ENCODE data around the gene LRP5. TPM values are rescaled to one million over a fixed set of nuclear protein-coding genes. Genes with fewer than 3 reads are reported as not detected.

The LRP5 gene
- total RNA-seq, 2 experiments from 2014 or later: 10.5 to 15.3 TPM

DNA sequence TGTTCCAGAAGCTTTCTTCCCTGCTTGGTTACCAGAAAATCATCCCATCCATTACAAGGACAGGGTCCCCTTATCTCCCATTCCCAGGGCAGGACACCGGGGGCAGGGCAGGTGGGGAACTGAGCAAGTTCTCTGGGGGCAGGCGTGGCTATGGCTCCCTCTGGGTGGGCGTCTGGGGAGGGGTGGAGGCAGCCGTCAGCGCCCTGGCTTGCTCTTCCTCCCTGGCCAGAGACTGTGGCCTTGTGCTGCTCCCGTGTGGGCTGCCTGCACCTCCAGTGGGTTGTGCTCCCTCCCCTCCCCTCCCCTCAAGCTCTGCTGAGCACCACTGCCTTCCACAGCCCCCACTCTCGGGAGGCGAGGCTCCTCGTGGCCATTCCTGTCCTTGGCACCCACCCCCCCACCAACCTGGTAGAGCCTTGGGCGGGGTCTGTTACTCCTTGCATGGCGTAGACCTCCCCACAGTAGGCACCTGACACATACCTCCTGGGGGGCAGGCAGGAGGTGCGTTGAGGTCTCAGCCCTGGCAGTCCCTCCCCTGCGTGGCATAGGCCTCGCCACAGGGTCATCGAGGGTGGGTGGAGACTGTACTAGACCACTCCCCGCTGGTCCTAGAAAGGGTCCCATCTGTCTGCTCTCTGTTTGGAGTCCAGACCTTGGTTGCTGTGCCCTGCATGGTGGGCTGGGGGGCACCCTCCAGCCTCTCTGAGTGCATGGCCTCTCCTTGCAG, 123.9 kb downstream of the LRP5 start:
- no peaks in the 10 kb centered on the region for H3K9me3 Mint-ChIP-seq
- POLR2A ChIA-PET: no interaction called here
- intact Hi-C loops (cut with micrococcal nuclease): no loop called here
- peaks cover 4% of the 10 kb centered on the region for H3K4me1 Mint-ChIP-seq (ENCODE audit: low read depth)
- TF ChIP-seq CTCF (IDR thresholded peaks at IDR 0.05): no peak
- H3K27me3 Mint-ChIP-seq: no peaks in the 10 kb centered on the region
- CTCF ChIA-PET: no interaction called here
- no peak overlapping the region for H3K27ac Mint-ChIP-seq
- peaks cover 2% of the 10 kb centered on the region for H3K36me3 Mint-ChIP-seq (ENCODE audit: low read depth)
- ATAC-seq (no peak), DNase-seq (no peak)
- H3K4me3 Mint-ChIP-seq: no peak overlapping the region

- ChIA-PET POLR2A (no interaction called here), CTCF (no interaction called here)
- no peak for ATAC-seq
- Mint-ChIP-seq H3K4me1 (ENCODE audit: low read depth) (peaks cover 4% of the 10 kb centered on the region), H3K27ac (no peak overlapping the region), H3K27me3 (no peaks in the 10 kb centered on the region), H3K4me3 (no peak overlapping the region), H3K9me3 (no peaks in the 10 kb centered on the region), H3K36me3 (ENCODE audit: low read depth) (peaks cover 2% of the 10 kb centered on the region)
- DNase-seq: no peak
- no peak for TF ChIP-seq CTCF (IDR thresholded peaks at IDR 0.05)
- intact Hi-C loops (cut with micrococcal nuclease): no loop called here
These were observed 124.9 kb downstream of the LRP5 start for GRCh38 chr11:68436985-68437926.

DNA sequence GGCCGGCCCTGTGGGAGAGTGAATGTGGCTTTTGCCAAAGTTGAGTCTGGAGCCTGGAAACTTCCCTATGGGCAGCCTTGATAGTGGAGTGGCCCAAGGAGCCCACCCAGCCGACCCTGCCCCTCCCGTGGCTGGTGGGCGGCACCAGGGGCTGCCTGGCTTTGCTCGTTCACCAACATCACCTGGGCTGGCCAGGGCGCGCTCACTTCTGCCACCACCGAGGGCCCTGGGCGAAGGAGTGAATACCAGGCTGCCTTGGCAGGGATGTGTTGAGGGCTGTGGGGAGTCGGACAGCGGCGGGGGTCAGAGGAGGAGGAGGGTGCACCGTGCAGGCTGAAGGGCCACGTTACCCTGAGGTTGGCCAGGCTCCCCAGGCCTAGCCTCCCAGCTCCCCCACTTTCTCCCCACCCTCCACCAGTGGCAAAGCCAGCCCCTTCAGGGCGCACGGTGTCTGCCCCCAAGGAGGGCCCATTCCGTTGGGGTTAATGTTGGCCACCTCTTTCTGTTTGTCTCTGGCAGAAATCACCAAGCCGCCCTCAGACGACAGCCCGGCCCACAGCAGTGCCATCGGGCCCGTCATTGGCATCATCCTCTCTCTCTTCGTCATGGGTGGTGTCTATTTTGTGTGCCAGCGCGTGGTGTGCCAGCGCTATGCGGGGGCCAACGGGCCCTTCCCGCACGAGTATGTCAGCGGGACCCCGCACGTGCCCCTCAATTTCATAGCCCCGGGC, 125.7 kb downstream of the LRP5 start:
- DNase-seq (no peak), ATAC-seq (no peak)
- Mint-ChIP-seq H3K4me1 (ENCODE audit: low read depth) (peaks cover 4% of the 10 kb centered on the region), H3K27me3 (no peaks in the 10 kb centered on the region), H3K36me3 (ENCODE audit: low read depth) (peaks cover 2% of the 10 kb centered on the region), H3K4me3 (no peak overlapping the region), H3K9me3 (no peaks in the 10 kb centered on the region), H3K27ac (no peak overlapping the region)
- ChIA-PET POLR2A (no interaction called here), CTCF (no interaction called here)
- no peak for TF ChIP-seq CTCF (IDR thresholded peaks at IDR 0.05)
- intact Hi-C loops (cut with micrococcal nuclease): no loop called here

DNA sequence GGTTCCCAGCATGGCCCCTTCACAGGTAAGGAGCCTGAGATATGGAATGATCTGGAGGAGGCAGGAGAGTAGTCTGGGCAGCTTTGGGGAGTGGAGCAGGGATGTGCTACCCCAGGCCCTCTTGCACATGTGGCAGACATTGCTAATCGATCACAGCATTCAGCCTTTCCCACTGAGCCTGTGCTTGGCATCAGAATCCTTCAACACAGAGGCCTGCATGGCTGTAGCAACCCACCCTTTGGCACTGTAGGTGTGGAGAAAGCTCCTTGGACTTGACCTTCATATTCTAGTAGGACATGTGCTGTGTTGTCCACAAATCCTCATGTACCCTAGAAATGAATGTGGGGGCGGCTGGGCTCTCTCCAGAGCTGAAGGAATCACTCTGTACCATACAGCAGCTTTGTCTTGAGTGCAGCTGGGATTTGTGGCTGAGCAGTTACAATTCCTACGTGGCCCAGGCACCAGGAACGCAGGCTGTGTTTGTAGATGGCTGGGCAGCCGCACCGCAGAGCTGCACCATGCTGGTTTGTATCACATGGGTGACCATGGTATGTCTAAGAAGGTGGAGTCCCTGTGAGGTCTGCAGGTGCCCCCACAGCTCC, 126.4 kb downstream of the LRP5 start:
- Mint-ChIP-seq H3K4me1 (ENCODE audit: low read depth) (peaks cover 4% of the 10 kb centered on the region), H3K36me3 (ENCODE audit: low read depth) (peaks cover 2% of the 10 kb centered on the region), H3K9me3 (no peaks in the 10 kb centered on the region), H3K27ac (no peak overlapping the region), H3K27me3 (no peaks in the 10 kb centered on the region), H3K4me3 (no peak overlapping the region)
- DNase-seq (no peak), ATAC-seq (no peak)
- TF ChIP-seq CTCF (IDR thresholded peaks at IDR 0.05): no peak
- ChIA-PET POLR2A (interaction anchor here (0.6 kb wide), 1 partner anchor 24 kb away, joined by 3 read pairs; no protein-coding TSS in a partner anchor), CTCF (no interaction called here)
- intact Hi-C loops (cut with micrococcal nuclease): no loop called here
